Measurements from ENCODE around the gene WNT9B.

- TF ChIP-seq CTCF (IDR thresholded peaks at IDR 0.05) (no peak), EZH2 (IDR thresholded peaks at IDR 0.05) (no peak), EZH2phosphoT487 (IDR thresholded peaks at IDR 0.05) (no peak)
Observed at GRCh38 chr17:46877466-46877865, 26.1 kb downstream of the WNT9B start.
